ENCODE data around the gene DLL3. TPM values are rescaled to one million over a fixed set of nuclear protein-coding genes. Genes with fewer than 3 reads are reported as not detected.
"Not testable (repeated sequence)": the region's sequence is repeated elsewhere in the genome, so short reads cannot be mapped to it uniquely, and the experiment has no call there.

The DLL3 gene
- total RNA-seq, 8 experiments from 2014 or later, result 0.25 to 84.3 (median 8.1) TPM

DNA sequence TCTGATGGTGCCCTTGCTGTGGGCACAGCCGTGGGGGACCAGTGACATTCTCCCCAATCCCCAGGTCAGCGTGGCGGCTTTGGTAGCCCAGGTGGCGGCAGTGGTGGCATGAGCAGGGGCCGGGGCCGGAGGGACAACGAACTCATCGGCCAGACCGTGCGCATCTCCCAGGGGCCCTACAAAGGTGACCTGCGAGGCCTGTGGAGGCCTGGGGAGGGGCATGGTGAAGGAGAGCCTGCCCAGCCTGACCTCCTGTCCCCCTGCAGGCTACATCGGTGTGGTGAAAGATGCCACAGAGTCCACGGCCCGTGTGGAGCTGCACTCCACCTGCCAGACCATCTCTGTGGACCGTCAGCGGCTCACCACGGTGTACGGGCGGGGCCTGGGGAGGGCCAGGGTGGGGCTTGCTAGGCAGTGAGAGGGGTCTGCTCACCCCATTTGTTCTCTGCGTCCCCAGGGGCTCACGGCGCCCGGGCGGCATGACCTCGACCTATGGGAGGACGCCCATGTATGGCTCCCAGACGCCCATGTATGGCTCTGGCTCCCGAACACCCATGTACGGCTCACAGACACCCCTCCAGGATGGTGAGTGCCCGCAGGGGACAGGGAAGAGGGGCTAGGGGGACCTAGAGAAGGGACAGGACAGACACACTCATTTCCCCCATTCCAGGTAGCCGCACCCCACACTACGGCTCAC, 25.9 kb upstream of the DLL3 start:
- H3K4me3 ChIP-seq, result no peak overlapping the region
- in situ Hi-C loops (cut with MboI; ENCODE audit: low pct_unique_long_range_greater_than_20kb in 2 of 9, low sequenced_read_pairs in 9 of 9, unreplicated experiment in 9 of 9), result no loop called here
- 95 to 100% methylated on average over 1 to 4 of the region's 32 CpGs; no CpG with 5 or more reads in 8 of the 10 experiments for WGBS, 10 experiments
- no peak overlapping the region for H3K27ac ChIP-seq
- no peaks in the 10 kb centered on the region for H3K4me1 ChIP-seq (replicated peaks in 1 of 2)
- peak in 4 of 8 experiments; percentile 6 to 12 (median 8) for ATAC-seq (replicated peaks in 6 of 8)

DNA sequence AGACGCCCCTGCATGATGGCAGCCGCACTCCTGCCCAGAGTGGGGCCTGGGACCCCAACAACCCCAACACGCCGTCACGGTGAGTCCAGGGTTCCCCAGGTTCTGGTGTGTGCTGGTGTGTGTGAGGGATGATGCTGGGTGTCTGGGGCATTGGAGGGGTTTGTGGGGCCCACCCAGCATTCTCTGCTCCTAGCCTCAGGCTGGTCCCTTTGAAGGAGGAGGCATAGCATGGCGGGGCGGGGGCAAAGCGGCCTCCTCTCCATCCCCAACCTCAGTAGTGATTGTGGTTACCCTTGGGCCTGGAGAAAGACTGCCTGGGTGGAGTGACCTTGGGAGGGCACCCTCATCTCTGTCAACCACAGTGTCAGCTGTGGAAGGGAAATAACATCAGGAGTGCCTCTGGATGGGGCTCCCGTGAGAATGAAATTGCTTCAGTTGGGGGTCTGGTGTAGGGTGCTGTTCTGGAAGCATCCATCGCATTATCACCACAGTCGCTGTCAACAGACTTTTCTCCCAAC, 25.2 kb upstream of the DLL3 start:
- peak in 6 of 8 experiments; percentile 5 to 11 (median 6) for ATAC-seq (replicated peaks in 6 of 8)
- Histone ChIP-seq H3K4me1 (replicated peaks in 1 of 2) (no peaks in the 10 kb centered on the region), H3K4me3 (no peak overlapping the region), H3K27ac (no peak overlapping the region)
- in situ Hi-C loops (cut with MboI; ENCODE audit: low pct_unique_long_range_greater_than_20kb in 2 of 9, low sequenced_read_pairs in 9 of 9, unreplicated experiment in 9 of 9), result no loop called here
- WGBS, 10 experiments, result 100% methylated on average over 1 of the region's 11 CpGs; no CpG with 5 or more reads in 8 of the 10 experiments

DNA sequence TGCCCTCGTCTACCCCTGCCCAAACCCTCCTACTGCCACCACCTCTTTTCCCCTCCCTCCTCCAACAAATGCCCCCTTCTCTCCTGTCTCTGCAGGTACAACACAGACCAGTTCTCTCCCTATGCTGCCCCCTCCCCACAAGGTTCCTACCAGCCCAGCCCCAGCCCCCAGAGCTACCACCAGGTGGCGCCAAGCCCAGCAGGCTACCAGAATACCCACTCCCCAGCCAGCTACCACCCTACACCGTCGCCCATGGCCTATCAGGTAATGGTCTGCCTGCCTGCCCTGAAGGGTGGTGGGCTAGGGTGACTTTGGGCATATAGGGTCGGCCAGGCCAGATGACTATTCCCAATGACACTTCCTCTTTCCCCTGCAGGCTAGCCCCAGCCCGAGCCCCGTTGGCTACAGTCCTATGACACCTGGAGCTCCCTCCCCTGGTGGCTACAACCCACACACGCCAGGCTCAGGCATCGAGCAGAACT, 24.6 kb upstream of the DLL3 start:
- 80% methylated on average over 2 of the region's 9 CpGs; no CpG with 5 or more reads in 9 of the 10 experiments for WGBS, 10 experiments

DNA sequence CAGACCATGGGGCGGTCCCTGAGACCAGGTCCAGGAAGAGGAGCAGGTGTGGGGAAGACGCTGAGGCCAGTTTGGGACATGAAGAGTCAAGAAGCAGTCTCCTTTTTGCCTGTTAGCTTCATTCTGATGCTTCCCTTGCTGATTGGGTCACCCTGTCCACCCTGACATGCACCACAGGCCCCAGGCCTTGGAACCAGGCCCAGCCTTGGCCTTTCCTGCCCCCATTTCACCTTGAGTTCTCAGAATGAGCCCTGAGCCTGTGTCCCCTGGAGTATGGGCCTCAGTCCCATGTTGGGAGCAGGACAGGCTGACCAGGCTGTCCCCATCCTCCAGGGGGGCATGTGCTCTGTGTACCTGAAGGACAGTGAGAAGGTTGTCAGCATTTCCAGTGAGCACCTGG, 23.0 kb upstream of the DLL3 start:
- in situ Hi-C loops (cut with MboI; ENCODE audit: low pct_unique_long_range_greater_than_20kb in 2 of 9, low sequenced_read_pairs in 9 of 9, unreplicated experiment in 9 of 9), result no loop called here
- H3K27ac ChIP-seq, result no peak overlapping the region
- H3K4me1 ChIP-seq (replicated peaks in 1 of 2), result peaks cover 4 to 8% of the 10 kb centered on the region in 2 donors
- H3K4me3 ChIP-seq, result no peak overlapping the region
- ATAC-seq (replicated peaks in 6 of 8), result no peak
- WGBS, 10 experiments, result 60 to 100% (median 80%) methylated on average over 1 of the region's 2 CpGs; no CpG with 5 or more reads in 7 of the 10 experiments

More for the DNA sequence above, 24.6 kb upstream of the DLL3 start:
- in situ Hi-C loops (cut with MboI; ENCODE audit: low pct_unique_long_range_greater_than_20kb in 2 of 9, low sequenced_read_pairs in 9 of 9, unreplicated experiment in 9 of 9), result no loop called here
- no peak overlapping the region for H3K27ac ChIP-seq
- no peak overlapping the region for H3K4me3 ChIP-seq
- peak; percentile 57 to 89 (median 72) for ATAC-seq (replicated peaks in 6 of 8)
- H3K4me1 ChIP-seq (replicated peaks in 1 of 2), result no peaks in the 10 kb centered on the region

DNA sequence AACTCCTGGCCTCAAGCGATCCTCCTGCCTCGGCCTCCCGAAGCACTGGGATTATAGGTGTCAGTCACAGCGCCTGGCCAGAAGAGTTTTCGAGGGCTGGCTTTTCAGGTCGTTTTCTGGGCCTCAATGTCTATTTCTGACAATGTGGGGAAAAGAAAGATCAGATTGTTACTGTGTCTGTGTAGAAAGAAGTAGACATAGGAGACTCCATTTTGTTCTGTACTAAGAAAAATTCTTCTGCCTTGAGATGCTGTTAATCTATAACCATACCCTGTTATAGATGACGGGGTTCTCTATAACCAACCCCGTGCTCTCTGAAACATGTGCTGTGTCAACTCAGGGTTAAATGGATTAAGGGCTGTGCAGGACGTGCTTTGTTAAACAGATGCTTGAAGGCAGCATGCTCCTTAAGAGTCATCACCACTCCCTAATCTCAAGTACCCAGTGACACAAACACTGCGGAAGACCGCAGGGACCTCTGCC, 19.4 kb upstream of the DLL3 start:
- in situ Hi-C loops (cut with MboI; ENCODE audit: low pct_unique_long_range_greater_than_20kb in 2 of 9, low sequenced_read_pairs in 9 of 9, unreplicated experiment in 9 of 9); H3K27ac ChIP-seq; ATAC-seq (replicated peaks in 6 of 8); H3K4me3 ChIP-seq: not testable (repeated sequence)
- WGBS, 10 experiments, result 60 to 100% (median 89%) methylated on average over 1 to 10 of the region's 11 CpGs; no CpG with 5 or more reads in 5 of the 10 experiments
- H3K4me1 ChIP-seq (replicated peaks in 1 of 2), result peaks cover 12 to 16% of the 10 kb centered on the region in 2 donors

DNA sequence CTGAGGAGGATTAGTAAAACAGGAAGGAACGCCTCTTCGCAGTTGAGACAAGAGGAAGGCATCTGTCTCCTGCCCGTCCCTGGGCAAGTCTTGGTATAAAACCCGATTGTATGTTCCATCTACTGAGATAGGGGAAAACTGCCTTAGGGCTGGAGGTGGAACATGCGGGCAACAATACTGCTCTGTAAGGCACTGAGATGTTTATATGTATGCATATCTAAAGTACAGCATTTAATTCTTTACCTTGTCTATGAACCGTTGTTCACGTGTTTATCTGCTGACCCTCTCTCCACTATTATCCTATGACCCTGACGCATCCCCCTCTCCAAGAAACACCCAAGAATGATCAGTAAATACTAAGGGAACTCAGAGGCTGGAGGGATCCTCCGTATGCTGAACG, 18.8 kb upstream of the DLL3 start:
- Histone ChIP-seq H3K27ac (peak overlapping the region; percentile 64 to 90), H3K4me1 (replicated peaks in 1 of 2) (peaks cover 12 to 16% of the 10 kb centered on the region in 2 donors), H3K4me3 (peak overlapping the region in 4 of 5 donors; percentile 91 to 97 (median 92))
- in situ Hi-C loops (cut with MboI; ENCODE audit: low pct_unique_long_range_greater_than_20kb in 2 of 9, low sequenced_read_pairs in 9 of 9, unreplicated experiment in 9 of 9), result no loop called here
- ATAC-seq (replicated peaks in 6 of 8), result no peak
- WGBS, 10 experiments, result 0 to 90% (median 50%) methylated on average over 1 to 7 of the region's 10 CpGs; no CpG with 5 or more reads in 1 of the 10 experiments

DNA sequence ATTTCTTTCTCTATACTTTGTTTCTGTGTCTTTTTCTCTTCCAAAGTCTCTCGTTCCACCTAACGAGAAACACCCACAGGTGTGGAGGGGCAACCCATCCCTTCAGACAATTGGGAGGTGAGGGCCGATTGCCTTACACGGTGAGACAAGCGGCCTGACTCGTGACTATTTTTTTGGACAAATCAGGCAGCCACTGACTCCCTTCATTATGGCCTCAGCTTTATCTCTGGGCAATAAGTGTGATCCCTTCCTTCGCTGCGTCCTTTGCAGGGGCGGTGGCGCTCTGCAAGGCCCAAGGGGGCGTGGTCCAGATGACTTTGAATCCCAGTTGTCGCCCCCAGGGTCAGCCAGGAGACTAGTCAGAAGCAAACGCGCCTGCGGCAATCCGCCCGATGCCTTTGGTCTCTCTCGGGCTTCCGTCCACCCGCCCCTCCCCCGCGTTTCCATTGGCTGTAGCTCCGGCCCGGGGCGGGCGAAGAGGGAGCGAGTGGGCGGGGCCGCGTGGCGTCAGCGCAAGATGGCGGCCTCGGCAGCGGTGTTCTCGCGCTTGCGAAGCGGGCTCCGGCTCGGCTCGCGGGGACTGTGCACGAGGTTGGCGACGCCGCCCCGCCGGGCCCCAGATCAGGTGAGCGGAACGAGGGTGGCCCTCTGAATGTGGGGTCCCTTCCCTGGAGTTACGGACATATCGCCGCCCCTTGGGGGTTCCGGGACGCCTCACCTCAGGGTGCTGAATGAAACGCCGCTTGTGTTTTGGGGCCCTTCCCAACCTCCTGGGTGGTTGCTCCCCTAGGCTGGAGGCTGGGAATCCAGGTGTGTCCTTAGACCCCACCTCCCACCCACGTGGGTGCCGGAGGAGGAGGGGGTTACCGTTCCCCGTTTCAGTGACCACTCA, 18.2 kb upstream of the DLL3 start, which contains the start of gene TIMM50:
TIMM50 (plus strand) TSS at position 502 of the 892 bp plus-strand sequence; CDS start at position 518, 16 bp downstream.
- peak within 1 kb of the TSS; percentile 86 to 90 for H3K27ac ChIP-seq
- peaks cover 12 to 16% of the 10 kb centered on the region in 2 donors for H3K4me1 ChIP-seq (replicated peaks in 1 of 2)
- 1 to 17% (median 10%) methylated on average over 5 to 12 of the region's 62 CpGs; no CpG with 5 or more reads in 3 of the 10 experiments for WGBS, 10 experiments
- in situ Hi-C loops (cut with MboI; ENCODE audit: low pct_unique_long_range_greater_than_20kb in 2 of 9, low sequenced_read_pairs in 9 of 9, unreplicated experiment in 9 of 9), result no loop called here
- peak within 1 kb of the TSS; percentile 86 to 97 (median 91) for H3K4me3 ChIP-seq
- ATAC-seq (replicated peaks in 6 of 8), result peak; percentile 87 to 98 (median 96)

DNA sequence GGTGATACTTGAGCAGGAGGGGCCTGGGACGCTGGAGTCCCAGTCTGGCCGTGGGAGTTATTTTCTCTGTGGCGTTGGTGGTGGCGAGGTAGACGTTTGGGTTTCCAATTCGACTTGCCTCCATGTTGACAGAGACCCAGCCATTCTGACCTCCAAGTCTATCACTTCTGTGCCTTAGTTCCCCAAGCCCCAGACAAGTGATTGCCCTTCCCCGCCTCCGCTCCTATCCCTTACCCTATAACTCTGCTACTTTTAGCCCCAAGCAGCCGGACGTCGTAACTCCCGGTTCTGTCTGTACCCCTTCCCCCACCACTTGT, 17.6 kb upstream of the DLL3 start:
- in situ Hi-C loops (cut with MboI; ENCODE audit: low pct_unique_long_range_greater_than_20kb in 2 of 9, low sequenced_read_pairs in 9 of 9, unreplicated experiment in 9 of 9), result no loop called here
- Histone ChIP-seq H3K4me1 (replicated peaks in 1 of 2) (peaks cover 12 to 16% of the 10 kb centered on the region in 2 donors), H3K4me3 (peak overlapping the region; percentile 86 to 97 (median 91)), H3K27ac (peak overlapping the region; percentile 86 to 90)
- WGBS, 10 experiments, result 0% methylated on average over 1 to 5 of the region's 12 CpGs; no CpG with 5 or more reads in 7 of the 10 experiments
- peak in 2 of 8 experiments; percentile 1 to 2 for ATAC-seq (replicated peaks in 6 of 8)

DNA sequence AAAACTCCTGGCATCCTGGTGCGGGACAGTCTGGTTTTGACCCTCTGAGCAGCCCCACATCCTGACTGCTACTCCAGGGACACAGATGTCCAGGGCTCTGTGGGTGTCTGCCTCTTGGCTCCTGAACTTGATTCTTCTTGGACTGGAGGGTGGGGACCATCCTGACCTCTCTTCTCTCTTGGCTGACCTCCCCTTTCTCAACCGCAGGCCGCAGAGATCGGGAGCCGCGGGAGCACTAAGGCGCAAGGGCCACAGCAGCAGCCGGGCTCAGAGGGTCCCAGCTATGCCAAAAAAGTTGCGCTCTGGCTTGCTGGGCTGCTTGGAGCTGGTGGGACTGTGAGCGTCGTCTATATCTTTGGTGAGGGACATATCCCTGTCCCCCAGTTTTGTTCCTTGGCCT, 17.1 kb upstream of the DLL3 start:
- no peak for ATAC-seq (replicated peaks in 6 of 8)
- H3K27ac ChIP-seq, result no peak overlapping the region
- peaks cover 12 to 16% of the 10 kb centered on the region in 2 donors for H3K4me1 ChIP-seq (replicated peaks in 1 of 2)
- in situ Hi-C loops (cut with MboI; ENCODE audit: low pct_unique_long_range_greater_than_20kb in 2 of 9, low sequenced_read_pairs in 9 of 9, unreplicated experiment in 9 of 9), result no loop called here
- H3K4me3 ChIP-seq, result peak overlapping the region; percentile 86 to 97 (median 91)
- WGBS, 10 experiments, result 20 to 100% (median 78%) methylated on average over 1 to 8 of the region's 11 CpGs; no CpG with 5 or more reads in 4 of the 10 experiments

DNA sequence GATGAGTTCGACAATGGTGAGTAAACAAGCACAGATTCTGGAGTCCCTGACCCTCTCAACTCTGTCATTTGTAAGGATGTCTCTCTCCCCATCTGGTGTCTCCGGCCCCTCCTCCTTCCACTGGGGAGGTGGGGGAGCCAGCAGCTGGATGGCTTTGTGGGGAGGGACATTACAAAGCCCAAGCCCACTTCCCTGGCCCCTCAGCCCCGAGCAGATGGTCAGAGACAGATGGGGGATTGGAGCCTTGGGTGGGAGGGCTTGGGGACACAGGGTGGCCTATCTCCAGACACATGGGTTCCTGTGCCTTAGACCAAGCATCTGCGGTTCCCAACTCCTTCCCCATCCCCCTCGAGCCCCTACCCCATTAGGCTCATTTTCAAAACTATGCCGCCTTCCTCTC, 15.6 kb upstream of the DLL3 start:
- Histone ChIP-seq H3K4me3 (no peak overlapping the region), H3K4me1 (replicated peaks in 1 of 2) (peaks cover 12 to 16% of the 10 kb centered on the region in 2 donors), H3K27ac (no peak overlapping the region)
- in situ Hi-C loops (cut with MboI; ENCODE audit: low pct_unique_long_range_greater_than_20kb in 2 of 9, low sequenced_read_pairs in 9 of 9, unreplicated experiment in 9 of 9), result no loop called here
- no peak for ATAC-seq (replicated peaks in 6 of 8)
- 80% methylated on average over 1 of the region's 6 CpGs; no CpG with 5 or more reads in 9 of the 10 experiments for WGBS, 10 experiments

DNA sequence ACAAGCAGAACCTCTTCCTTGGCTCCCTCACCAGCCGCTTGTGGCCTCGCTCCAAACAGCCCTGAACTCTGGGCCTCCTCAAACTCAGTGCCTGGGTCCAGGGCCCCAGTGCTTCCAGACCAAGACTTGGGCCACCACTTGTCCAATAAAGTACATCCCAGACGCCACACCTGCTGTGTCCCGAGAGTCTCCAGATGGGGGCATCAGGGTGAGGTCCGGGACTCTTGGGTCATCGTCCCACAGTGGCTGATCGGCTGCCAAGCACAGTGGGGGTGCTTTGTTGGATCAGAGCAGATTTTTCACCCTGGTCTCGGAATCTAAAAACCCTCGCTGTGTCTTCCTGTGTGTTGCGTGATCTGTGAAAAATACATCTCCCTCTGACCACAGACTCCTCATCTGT, 9.0 kb upstream of the DLL3 start:
- 83 to 100% (median 92%) methylated on average over 1 to 8 of the region's 10 CpGs; no CpG with 5 or more reads in 6 of the 10 experiments for WGBS, 10 experiments
- H3K4me1 ChIP-seq (replicated peaks in 1 of 2), result no peaks in the 10 kb centered on the region
- no peak overlapping the region for H3K4me3 ChIP-seq
- in situ Hi-C loops (cut with MboI; ENCODE audit: low pct_unique_long_range_greater_than_20kb in 2 of 9, low sequenced_read_pairs in 9 of 9, unreplicated experiment in 9 of 9), result no loop called here
- H3K27ac ChIP-seq, result no peak overlapping the region
- ATAC-seq (replicated peaks in 6 of 8), result peak in 1 of 8 experiments; percentile 17

DNA sequence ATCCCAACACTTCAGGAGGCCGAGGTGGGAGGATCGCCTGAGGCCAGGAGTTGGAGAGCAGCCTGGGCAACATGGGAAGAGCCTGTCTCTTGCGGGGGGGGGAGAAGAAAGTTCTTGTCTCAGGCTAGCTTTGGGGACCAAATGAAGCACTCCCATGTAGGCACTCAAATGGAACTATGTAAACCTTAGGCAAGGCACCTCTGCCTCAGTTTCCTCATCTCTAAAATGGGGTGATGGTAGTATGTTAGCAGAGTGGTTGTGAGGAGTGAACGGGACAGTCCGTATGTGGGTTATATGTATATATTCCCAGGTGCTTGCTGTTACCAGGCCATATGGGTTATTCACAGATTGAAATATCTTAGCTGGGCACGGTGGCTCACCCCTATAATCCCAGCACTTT, 6.5 kb upstream of the DLL3 start:
- H3K4me3 ChIP-seq, result no peak overlapping the region
- H3K4me1 ChIP-seq (replicated peaks in 1 of 2), result peaks cover 0 to under 1% of the 10 kb centered on the region in 2 donors
- WGBS, 10 experiments, result 60 to 100% (median 100%) methylated on average over 1 to 3 of the region's 6 CpGs; no CpG with 5 or more reads in 5 of the 10 experiments
- H3K27ac ChIP-seq, result no peak overlapping the region
- no peak for ATAC-seq (replicated peaks in 6 of 8)
- in situ Hi-C loops (cut with MboI; ENCODE audit: low pct_unique_long_range_greater_than_20kb in 2 of 9, low sequenced_read_pairs in 9 of 9, unreplicated experiment in 9 of 9), result no loop called here

All from motor neuron (in vitro differentiated cells).